ENCODE measurements around the gene TBC1D14. TPM values are rescaled to one million over a fixed set of nuclear protein-coding genes. Genes with fewer than 3 reads are reported as not detected.

Gene TBC1D14
- total RNA-seq, 4 donors from 2014 or later, result 44.8 to 67.7 (median 55.7) TPM

GRCh38 chr4:7070729-7071511 lies 161.3 kb downstream of the TBC1D14 start:
- H3K27me3 ChIP-seq, result no peaks in the 10 kb centered on the region
- H3K9me3 ChIP-seq, result no peaks in the 10 kb centered on the region
- TF ChIP-seq CTCF (IDR thresholded peaks at IDR 0.05) (peak; percentile 96 to 99 (median 98)), POLR2A (IDR thresholded peaks at IDR 0.05) (no peak)
- H3K4me1 ChIP-seq, result peaks cover 4 to 18% (median 13%) of the 10 kb centered on the region in 4 donors
- H3K27ac ChIP-seq, result no peak overlapping the region
- H3K36me3 ChIP-seq, result no peaks in the 10 kb centered on the region
- DNase-seq, result peak; percentile 85 to 94 (median 93)
- no peak overlapping the region for H3K4me3 ChIP-seq

GRCh38 chr4:7073059-7073458 lies 163.4 kb downstream of the TBC1D14 start:
- H3K4me1 ChIP-seq, result peaks cover 0 to 7% (median 3%) of the 10 kb centered on the region in 4 donors
- H3K36me3 ChIP-seq, result no peaks in the 10 kb centered on the region
- TF ChIP-seq POLR2A (IDR thresholded peaks at IDR 0.05) (no peak), CTCF (IDR thresholded peaks at IDR 0.05) (no peak)
- DNase-seq, result no peak
- H3K4me3 ChIP-seq, result no peak overlapping the region
- H3K9me3 ChIP-seq, result no peaks in the 10 kb centered on the region
- no peaks in the 10 kb centered on the region for H3K27me3 ChIP-seq
- no peak overlapping the region for H3K27ac ChIP-seq

- Histone ChIP-seq H3K4me1 (peaks cover 0 to 6% (median 2%) of the 10 kb centered on the region in 4 donors), H3K27ac (no peak overlapping the region), H3K4me3 (no peak overlapping the region), H3K36me3 (no peaks in the 10 kb centered on the region), H3K27me3 (no peaks in the 10 kb centered on the region), H3K9me3 (no peaks in the 10 kb centered on the region)
- DNase-seq, result peak in 1 of 3 donors; percentile 62
- no peak for TF ChIP-seq POLR2A (IDR thresholded peaks at IDR 0.05)
- peak in 1 of 6 experiments; percentile 4 for TF ChIP-seq CTCF (IDR thresholded peaks at IDR 0.05)
These were observed 164.1 kb downstream of the TBC1D14 start for GRCh38 chr4:7073526-7074390.

- H3K36me3 ChIP-seq, result no peaks in the 10 kb centered on the region
- no peaks in the 10 kb centered on the region for H3K27me3 ChIP-seq
- TF ChIP-seq POLR2A (IDR thresholded peaks at IDR 0.05), result no peak
- no peak for TF ChIP-seq CTCF (IDR thresholded peaks at IDR 0.05)
These were observed 164.8 kb downstream of the TBC1D14 start for GRCh38 chr4:7074426-7074825.

GRCh38 chr4:7075962-7076695 lies 166.5 kb downstream of the TBC1D14 start:
- TF ChIP-seq CTCF (IDR thresholded peaks at IDR 0.05), result no peak
- TF ChIP-seq POLR2A (IDR thresholded peaks at IDR 0.05), result no peak
- H3K4me1 ChIP-seq, result no peaks in the 10 kb centered on the region
- no peaks in the 10 kb centered on the region for H3K36me3 ChIP-seq
- H3K27me3 ChIP-seq, result no peaks in the 10 kb centered on the region
- H3K9me3 ChIP-seq, result no peaks in the 10 kb centered on the region
- no peak overlapping the region for H3K27ac ChIP-seq
- H3K4me3 ChIP-seq, result no peak overlapping the region
- no peak for DNase-seq

More at GRCh38 chr4:7074426-7074825, 164.8 kb downstream of the TBC1D14 start:
- Histone ChIP-seq H3K9me3 (no peaks in the 10 kb centered on the region), H3K27ac (no peak overlapping the region), H3K4me1 (peaks cover 0 to 3% (median 0%) of the 10 kb centered on the region in 4 donors), H3K4me3 (no peak overlapping the region)
- DNase-seq, result no peak
